Measurements from ENCODE around the gene MUC13.

Gene MUC13

GRCh38 chr3:124942613-124943012, 8.1 kb upstream of the MUC13 start:
- Histone ChIP-seq H4K5ac (ENCODE audit: low read length) (no peak overlapping the region), H3K4me1 (ENCODE audit: control insufficient read depth, low read depth, low read length) (no peaks in the 10 kb centered on the region), H3K9ac (ENCODE audit: low read length) (no peak overlapping the region), H2BK5ac (ENCODE audit: low read length) (no peak overlapping the region), H3K79me2 (ENCODE audit: control insufficient read depth, insufficient read depth, low read length) (no peaks in the 10 kb centered on the region), H3K4me2 (ENCODE audit: low read length) (no peak overlapping the region), H3K18ac (ENCODE audit: low read length) (no peak overlapping the region), H3K56ac (ENCODE audit: low read length) (no peak overlapping the region), H3K27me3 (ENCODE audit: insufficient read depth, low read length, poor library complexity) (no peaks in the 10 kb centered on the region), H3K79me1 (ENCODE audit: low read length) (no peaks in the 10 kb centered on the region), H2BK15ac (replicated peaks; ENCODE audit: low read depth) (no peak overlapping the region), H2AK5ac (ENCODE audit: low read length) (no peak overlapping the region), H3K4ac (ENCODE audit: low read depth, low read length) (no peak overlapping the region), H4K8ac (ENCODE audit: low read depth, low read length) (no peak overlapping the region), H2BK120ac (ENCODE audit: low read depth, low read length) (no peak overlapping the region), H3K36me3 (ENCODE audit: control insufficient read depth, insufficient read depth, low read length) (no peaks in the 10 kb centered on the region), H3K4me3 (ENCODE audit: low read length) (no peak overlapping the region), H3K27ac (ENCODE audit: low read depth, low read length) (no peak overlapping the region), H3K23ac (ENCODE audit: low read length) (no peak overlapping the region)
- WGBS (ENCODE audit: extremely low coverage, insufficient coverage, low lambda C conversion rate) = no CpG with 5 or more reads among the region's 2 CpGs
- DNase-seq = no peak

- no peak overlapping the region for H3K4me3 ChIP-seq (ENCODE audit: low read length)
- no peak overlapping the region for H4K5ac ChIP-seq (ENCODE audit: low read length)
- no peaks in the 10 kb centered on the region for H3K27me3 ChIP-seq (ENCODE audit: insufficient read depth, low read length, poor library complexity)
- no peak overlapping the region for H3K4ac ChIP-seq (ENCODE audit: low read depth, low read length)
- H3K79me2 ChIP-seq (ENCODE audit: control insufficient read depth, insufficient read depth, low read length) = no peaks in the 10 kb centered on the region
- no peak overlapping the region for H3K18ac ChIP-seq (ENCODE audit: low read length)
- no peak overlapping the region for H2BK120ac ChIP-seq (ENCODE audit: low read depth, low read length)
- no peak overlapping the region for H2BK5ac ChIP-seq (ENCODE audit: low read length)
- no peak for DNase-seq
- no peak overlapping the region for H3K23ac ChIP-seq (ENCODE audit: low read length)
- no peak overlapping the region for H2AK5ac ChIP-seq (ENCODE audit: low read length)
- no peaks in the 10 kb centered on the region for H3K36me3 ChIP-seq (ENCODE audit: control insufficient read depth, insufficient read depth, low read length)
- WGBS (ENCODE audit: extremely low coverage, insufficient coverage, low lambda C conversion rate) = no CpG with 5 or more reads among the region's 12 CpGs
- no peak overlapping the region for H3K9ac ChIP-seq (ENCODE audit: low read length)
- H4K8ac ChIP-seq (ENCODE audit: low read depth, low read length) = no peak overlapping the region
- H3K4me1 ChIP-seq (ENCODE audit: control insufficient read depth, low read depth, low read length) = no peaks in the 10 kb centered on the region
- H2BK15ac ChIP-seq (replicated peaks; ENCODE audit: low read depth) = no peak overlapping the region
- H3K79me1 ChIP-seq (ENCODE audit: low read length) = no peaks in the 10 kb centered on the region
- H3K4me2 ChIP-seq (ENCODE audit: low read length) = no peak overlapping the region
- H3K27ac ChIP-seq (ENCODE audit: low read depth, low read length) = no peak overlapping the region
- H3K56ac ChIP-seq (ENCODE audit: low read length) = no peak overlapping the region
These were observed 7.2 kb upstream of the MUC13 start for GRCh38 chr3:124941771-124942170.

- Histone ChIP-seq H3K36me3 (ENCODE audit: control insufficient read depth, insufficient read depth, low read length) (no peaks in the 10 kb centered on the region), H4K8ac (ENCODE audit: low read depth, low read length) (no peak overlapping the region), H3K27ac (ENCODE audit: low read depth, low read length) (no peak overlapping the region), H3K56ac (ENCODE audit: low read length) (no peak overlapping the region), H2BK120ac (ENCODE audit: low read depth, low read length) (no peak overlapping the region), H3K4me3 (ENCODE audit: low read length) (no peak overlapping the region), H3K4me1 (ENCODE audit: control insufficient read depth, low read depth, low read length) (no peaks in the 10 kb centered on the region), H3K23ac (ENCODE audit: low read length) (no peak overlapping the region), H3K9ac (ENCODE audit: low read length) (no peak overlapping the region), H3K4me2 (ENCODE audit: low read length) (no peak overlapping the region), H3K4ac (ENCODE audit: low read depth, low read length) (no peak overlapping the region), H3K79me1 (ENCODE audit: low read length) (no peaks in the 10 kb centered on the region), H4K5ac (ENCODE audit: low read length) (no peak overlapping the region), H2BK5ac (ENCODE audit: low read length) (no peak overlapping the region), H3K79me2 (ENCODE audit: control insufficient read depth, insufficient read depth, low read length) (no peaks in the 10 kb centered on the region), H3K27me3 (ENCODE audit: insufficient read depth, low read length, poor library complexity) (no peaks in the 10 kb centered on the region), H3K18ac (ENCODE audit: low read length) (no peak overlapping the region), H2AK5ac (ENCODE audit: low read length) (no peak overlapping the region), H2BK15ac (replicated peaks; ENCODE audit: low read depth) (no peak overlapping the region)
- no CpG with 5 or more reads among the region's 4 CpGs for WGBS (ENCODE audit: extremely low coverage, insufficient coverage, low lambda C conversion rate)
- DNase-seq = peak; percentile 26
These were observed 5.1 kb upstream of the MUC13 start for GRCh38 chr3:124939661-124940060.

GRCh38 chr3:124938896-124939295, 4.3 kb upstream of the MUC13 start:
- no CpG with 5 or more reads among the region's 5 CpGs for WGBS (ENCODE audit: extremely low coverage, insufficient coverage, low lambda C conversion rate)
- no peaks in the 10 kb centered on the region for H3K79me1 ChIP-seq (ENCODE audit: low read length)

GRCh38 chr3:124937049-124937448, 2.5 kb upstream of the MUC13 start:
- no peak overlapping the region for H4K5ac ChIP-seq (ENCODE audit: low read length)
- no CpG with 5 or more reads among the region's 3 CpGs for WGBS (ENCODE audit: extremely low coverage, insufficient coverage, low lambda C conversion rate)
- H4K8ac ChIP-seq (ENCODE audit: low read depth, low read length) = no peak overlapping the region

More at GRCh38 chr3:124938896-124939295, 4.3 kb upstream of the MUC13 start:
- Histone ChIP-seq H3K27me3 (ENCODE audit: insufficient read depth, low read length, poor library complexity) (no peaks in the 10 kb centered on the region), H3K4me2 (ENCODE audit: low read length) (no peak overlapping the region), H3K56ac (ENCODE audit: low read length) (no peak overlapping the region), H4K5ac (ENCODE audit: low read length) (no peak overlapping the region), H3K18ac (ENCODE audit: low read length) (no peak overlapping the region), H2BK15ac (replicated peaks; ENCODE audit: low read depth) (no peak overlapping the region), H3K4ac (ENCODE audit: low read depth, low read length) (no peak overlapping the region), H3K4me1 (ENCODE audit: control insufficient read depth, low read depth, low read length) (no peaks in the 10 kb centered on the region), H4K8ac (ENCODE audit: low read depth, low read length) (no peak overlapping the region), H2AK5ac (ENCODE audit: low read length) (no peak overlapping the region), H3K4me3 (ENCODE audit: low read length) (no peak overlapping the region), H3K36me3 (ENCODE audit: control insufficient read depth, insufficient read depth, low read length) (no peaks in the 10 kb centered on the region), H3K9ac (ENCODE audit: low read length) (no peak overlapping the region), H3K27ac (ENCODE audit: low read depth, low read length) (no peak overlapping the region), H3K23ac (ENCODE audit: low read length) (no peak overlapping the region), H2BK120ac (ENCODE audit: low read depth, low read length) (no peak overlapping the region), H2BK5ac (ENCODE audit: low read length) (no peak overlapping the region), H3K79me2 (ENCODE audit: control insufficient read depth, insufficient read depth, low read length) (no peaks in the 10 kb centered on the region)
- DNase-seq = no peak

GRCh38 chr3:124935794-124936542, 1.4 kb upstream of the MUC13 start:
- H3K27ac ChIP-seq (ENCODE audit: low read depth, low read length) = no peak overlapping the region
- H2BK15ac ChIP-seq (replicated peaks; ENCODE audit: low read depth) = no peak overlapping the region
- no peak overlapping the region for H2BK120ac ChIP-seq (ENCODE audit: low read depth, low read length)
- no peaks in the 10 kb centered on the region for H3K79me2 ChIP-seq (ENCODE audit: control insufficient read depth, insufficient read depth, low read length)
- no peak overlapping the region for H3K4me3 ChIP-seq (ENCODE audit: low read length)
- no peak overlapping the region for H4K8ac ChIP-seq (ENCODE audit: low read depth, low read length)
- WGBS (ENCODE audit: extremely low coverage, insufficient coverage, low lambda C conversion rate) = no CpG with 5 or more reads among the region's 5 CpGs
- H3K56ac ChIP-seq (ENCODE audit: low read length) = no peak overlapping the region
- H3K27me3 ChIP-seq (ENCODE audit: insufficient read depth, low read length, poor library complexity) = no peaks in the 10 kb centered on the region
- H3K4ac ChIP-seq (ENCODE audit: low read depth, low read length) = no peak overlapping the region
- no peak overlapping the region for H4K5ac ChIP-seq (ENCODE audit: low read length)
- no peak overlapping the region for H3K4me2 ChIP-seq (ENCODE audit: low read length)
- H2BK5ac ChIP-seq (ENCODE audit: low read length) = no peak overlapping the region
- H2AK5ac ChIP-seq (ENCODE audit: low read length) = no peak overlapping the region
- H3K79me1 ChIP-seq (ENCODE audit: low read length) = no peaks in the 10 kb centered on the region
- H3K23ac ChIP-seq (ENCODE audit: low read length) = no peak overlapping the region
- H3K4me1 ChIP-seq (ENCODE audit: control insufficient read depth, low read depth, low read length) = no peaks in the 10 kb centered on the region
- no peak overlapping the region for H3K18ac ChIP-seq (ENCODE audit: low read length)
- no peak for DNase-seq
- H3K36me3 ChIP-seq (ENCODE audit: control insufficient read depth, insufficient read depth, low read length) = no peaks in the 10 kb centered on the region
- no peak overlapping the region for H3K9ac ChIP-seq (ENCODE audit: low read length)

More at GRCh38 chr3:124937049-124937448, 2.5 kb upstream of the MUC13 start:
- no peak for DNase-seq
- H3K4me1 ChIP-seq (ENCODE audit: control insufficient read depth, low read depth, low read length) = no peaks in the 10 kb centered on the region
- H3K4ac ChIP-seq (ENCODE audit: low read depth, low read length) = no peak overlapping the region
- H3K79me1 ChIP-seq (ENCODE audit: low read length) = no peaks in the 10 kb centered on the region
- H3K36me3 ChIP-seq (ENCODE audit: control insufficient read depth, insufficient read depth, low read length) = no peaks in the 10 kb centered on the region
- H3K18ac ChIP-seq (ENCODE audit: low read length) = no peak overlapping the region
- no peak overlapping the region for H3K4me3 ChIP-seq (ENCODE audit: low read length)
- no peak overlapping the region for H3K4me2 ChIP-seq (ENCODE audit: low read length)
- no peak overlapping the region for H2BK120ac ChIP-seq (ENCODE audit: low read depth, low read length)
- H3K79me2 ChIP-seq (ENCODE audit: control insufficient read depth, insufficient read depth, low read length) = no peaks in the 10 kb centered on the region
- H3K23ac ChIP-seq (ENCODE audit: low read length) = no peak overlapping the region
- no peak overlapping the region for H3K27ac ChIP-seq (ENCODE audit: low read depth, low read length)
- no peak overlapping the region for H3K9ac ChIP-seq (ENCODE audit: low read length)
- no peaks in the 10 kb centered on the region for H3K27me3 ChIP-seq (ENCODE audit: insufficient read depth, low read length, poor library complexity)
- no peak overlapping the region for H2AK5ac ChIP-seq (ENCODE audit: low read length)
- H3K56ac ChIP-seq (ENCODE audit: low read length) = no peak overlapping the region
- H2BK15ac ChIP-seq (replicated peaks; ENCODE audit: low read depth) = no peak overlapping the region
- H2BK5ac ChIP-seq (ENCODE audit: low read length) = no peak overlapping the region
